IMR-90 (cell line): ENCODE measurements around the gene AOPEP. TPM values are rescaled to one million over a fixed set of nuclear protein-coding genes. Genes with fewer than 3 reads are reported as not detected.

ENCODE experiments used
- ATAC-seq: fragments of 200-7000 bp; cut with Tn5 transposase; 2 replicates; pipeline ENCODE4 v1.9.1; 2020; ENCODE audit warnings: low read depth, mild to moderate bottlenecking, moderate library complexity
- BruUV-seq: library from RNA; stranded (reverse); fragments of 400-500 nt; replicated peaks from 2 replicates; lab custom pipeline; 2021; lab: Mats Ljungman, UMichigan
- CTCF ChIA-PET: fragments of 300-600 bp; formaldehyde crosslinking; extraction: SDS; loops from one replicate; lab custom pipeline; 2021; ENCODE audit warnings: antibody characterized with exemption; lab: Yijun Ruan, JAX
- POLR2A ChIA-PET: fragments of 300-600 bp; sonication (Branson Sonifier 250); formaldehyde crosslinking; loops from one replicate; lab custom pipeline; 2022; ENCODE audit warnings: antibody characterized with exemption; ENCODE audit not compliant: unreplicated experiment; lab: Charles Lee
- DNase-seq: peaks from one replicate; pipeline ENCODE4 v3.0.0; 2013
- H2AFZ ChIP-seq: replicated peaks from 2 replicates; pipeline ENCODE3; 2013; ENCODE audit warnings: low read length, mild to moderate bottlenecking; ENCODE audit not compliant: poor library complexity
- H2AK5ac ChIP-seq: 2 replicates; pipeline ENCODE4 v1.6.1; 2013; ENCODE audit warnings: low read depth, low read length, inconsistent platforms
- H2AK9ac ChIP-seq: replicated peaks from 2 replicates; pipeline ENCODE3; 2013; ENCODE audit warnings: mild to moderate bottlenecking, low read depth, low read length, moderate library complexity; ENCODE audit not compliant: poor library complexity
- H2BK120ac ChIP-seq: 2 replicates; pipeline ENCODE4 v1.6.1; 2013; ENCODE audit warnings: low read depth, low read length, inconsistent platforms
- H2BK15ac ChIP-seq: 3 replicates; pipeline ENCODE4 v1.6.1; 2013; ENCODE audit warnings: low read depth, low read length, inconsistent platforms
- H2BK20ac ChIP-seq: 2 replicates; pipeline ENCODE4 v1.6.1; 2013; ENCODE audit warnings: low read depth, mild to moderate bottlenecking, inconsistent platforms, low read length, moderate library complexity
- H2BK5ac ChIP-seq: 2 replicates; pipeline ENCODE4 v1.6.1; 2013; ENCODE audit warnings: mild to moderate bottlenecking, low read depth, low read length, inconsistent platforms; ENCODE audit not compliant: poor library complexity, severe bottlenecking
- H3K14ac ChIP-seq: replicated peaks from 2 replicates; pipeline ENCODE4 v1.6.1; 2013; ENCODE audit warnings: low read depth, low read length, inconsistent platforms
- H3K18ac ChIP-seq: 2 replicates; pipeline ENCODE4 v1.6.1; 2013; ENCODE audit warnings: low read depth, low read length, control low read depth
- H3K23ac ChIP-seq: 2 replicates; pipeline ENCODE4 v1.6.1; 2013; ENCODE audit warnings: low read depth, low read length, inconsistent platforms
- H3K27ac ChIP-seq: 2 replicates; pipeline ENCODE4 v1.5.1; 2013; ENCODE audit warnings: mild to moderate bottlenecking, control low read depth, low read length; ENCODE audit not compliant: insufficient read depth
- H3K27me3 ChIP-seq: 2 replicates; pipeline ENCODE4 v1.6.1; 2013; ENCODE audit warnings: low read length; ENCODE audit not compliant: control insufficient read depth, insufficient read depth
- H3K36me3 ChIP-seq: 2 replicates; pipeline ENCODE4 v1.6.1; 2013; ENCODE audit warnings: low read length, mixed read lengths; ENCODE audit not compliant: control insufficient read depth, insufficient read depth
- H3K4ac ChIP-seq: 2 replicates; pipeline ENCODE4 v1.6.1; 2013; ENCODE audit warnings: low read depth, low read length, inconsistent platforms
- H3K4me1 ChIP-seq: 2 replicates; pipeline ENCODE4 v1.6.1; 2013; ENCODE audit warnings: low read length, mixed read lengths; ENCODE audit not compliant: control insufficient read depth, insufficient read depth
- H3K4me2 ChIP-seq: 2 replicates; pipeline ENCODE4 v1.6.1; 2013; ENCODE audit warnings: low read depth, mild to moderate bottlenecking, control low read depth, low read length, moderate library complexity
- H3K4me3 ChIP-seq: 2 replicates; pipeline ENCODE4 v1.5.1; 2013; ENCODE audit warnings: low read depth, mild to moderate bottlenecking, control low read depth, low read length, moderate library complexity; ENCODE audit not compliant: insufficient read depth
- H3K56ac ChIP-seq: 2 replicates; pipeline ENCODE4 v1.6.1; 2013; ENCODE audit warnings: low read length, inconsistent platforms; ENCODE audit not compliant: insufficient read depth; ENCODE audit errors: extremely low read depth
- H3K79me1 ChIP-seq, 2 experiments: 2 replicates each; pipeline ENCODE4 v1.6.1; 2013; ENCODE audit warnings: low read length in 2 of 2, inconsistent platforms in 1 of 2, low read depth in 1 of 2
- H3K9ac ChIP-seq: 2 replicates; pipeline ENCODE4 v1.6.1; 2013; ENCODE audit warnings: low read depth, low read length, control low read depth
- H3K9me1 ChIP-seq: 2 replicates; pipeline ENCODE4 v1.6.1; 2013; ENCODE audit warnings: low read length, inconsistent platforms; ENCODE audit not compliant: insufficient read depth
- H3K9me3 ChIP-seq: 2 replicates; pipeline ENCODE4 v1.6.1; 2013; ENCODE audit warnings: low read length; ENCODE audit not compliant: control insufficient read depth, insufficient read depth
- H4K20me1 ChIP-seq: 2 replicates; pipeline ENCODE4 v1.6.1; 2013; ENCODE audit warnings: low read length, inconsistent platforms; ENCODE audit not compliant: insufficient read depth
- H4K5ac ChIP-seq: 2 replicates; pipeline ENCODE4 v1.6.1; 2013; ENCODE audit warnings: mild to moderate bottlenecking, low read depth, low read length, control low read depth
- H4K8ac ChIP-seq, 2 experiments: 2 replicates each; pipeline ENCODE4 v1.6.1; 2013; ENCODE audit warnings: low read depth in 2 of 2, low read length in 2 of 2, control low read depth in 1 of 2, inconsistent platforms in 1 of 2
- H4K91ac ChIP-seq: 2 replicates; pipeline ENCODE4 v1.6.1; 2013; ENCODE audit warnings: low read depth, low read length, inconsistent platforms; ENCODE audit not compliant: insufficient read depth
- BHLHE40 ChIP-seq: fragments of 150-350 bp; IDR thresholded peaks from 2 replicates; pipeline ENCODE4 v1.6.1; 2016; ENCODE audit warnings: mild to moderate bottlenecking, low read depth, low read length
- CEBPB ChIP-seq: IDR thresholded peaks from 2 replicates; pipeline ENCODE4 v1.6.1; 2012; ENCODE audit warnings: low read depth, low read length, improper control_type of control experiment
- CHD1 ChIP-seq: IDR thresholded peaks from 2 replicates; pipeline ENCODE4 v1.6.1; 2012; ENCODE audit warnings: low read depth, low read length, improper control_type of control experiment
- CTCF ChIP-seq: conservative IDR thresholded peaks from 2 replicates; pipeline ENCODE4 v1.5.1; 2012; ENCODE audit warnings: mild to moderate bottlenecking, low read depth, low read length, improper control_type of control experiment
- ELK1 ChIP-seq: fragments of 150-350 bp; IDR thresholded peaks from 2 replicates; pipeline ENCODE4 v1.6.1; 2016; ENCODE audit warnings: low read depth, mild to moderate bottlenecking, low read length, moderate library complexity, borderline replicate concordance
- FOS ChIP-seq: fragments of 150-350 bp; IDR thresholded peaks from 2 replicates; pipeline ENCODE4 v1.6.1; 2016; ENCODE audit warnings: low read depth, low read length
- MAFK ChIP-seq: IDR thresholded peaks from 2 replicates; pipeline ENCODE4 v1.6.1; 2012; ENCODE audit warnings: low read depth, low read length, improper control_type of control experiment
- MAZ ChIP-seq: IDR thresholded peaks from 2 replicates; pipeline ENCODE4 v1.6.1; 2012; ENCODE audit warnings: low read depth, mild to moderate bottlenecking, low read length, improper control_type of control experiment, moderate library complexity, borderline replicate concordance
- MXI1 ChIP-seq: IDR thresholded peaks from 2 replicates; pipeline ENCODE4 v1.6.1; 2012; ENCODE audit warnings: low read depth, mild to moderate bottlenecking, low read length, moderate library complexity, borderline replicate concordance
- NFE2L2 ChIP-seq: fragments of 150-350 bp; IDR thresholded peaks from 2 replicates; pipeline ENCODE4 v1.6.1; 2016; ENCODE audit warnings: low read depth, mild to moderate bottlenecking, low read length
- POLR2A ChIP-seq: IDR thresholded peaks from 2 replicates; pipeline ENCODE4 v1.6.1; 2012; ENCODE audit warnings: mild to moderate bottlenecking, low read depth, low read length
- RAD21 ChIP-seq: IDR thresholded peaks from 2 replicates; pipeline ENCODE4 v1.6.1; 2012; ENCODE audit warnings: low read length, improper control_type of control experiment
- RCOR1 ChIP-seq: IDR thresholded peaks from 2 replicates; pipeline ENCODE4 v1.6.1; 2012; ENCODE audit warnings: mild to moderate bottlenecking, low read length, improper control_type of control experiment; ENCODE audit not compliant: insufficient replicate concordance
- RFX5 ChIP-seq: IDR thresholded peaks from 2 replicates; pipeline ENCODE4 v1.8.0; 2012; ENCODE audit warnings: low read depth, mild to moderate bottlenecking, low read length, moderate library complexity
- SMC3 ChIP-seq: fragments of 150-350 bp; IDR thresholded peaks from 2 replicates; pipeline ENCODE4 v1.6.1; 2016; ENCODE audit warnings: low read depth, mild to moderate bottlenecking, antibody characterized with exemption, low read length, moderate library complexity
- USF2 ChIP-seq: fragments of 150-350 bp; IDR thresholded peaks from 2 replicates; pipeline ENCODE4 v1.6.1; 2017; ENCODE audit warnings: mild to moderate bottlenecking, antibody characterized with exemption, low read length, low read depth
- WGBS, 2 experiments: methylation state at CpG; one replicate each; pipeline versions ENCODE4 v1.1.5 to v1.1.7; 2013; ENCODE audit warnings: missing lambda C conversion rate in 2 of 2; ENCODE audit not compliant: insufficient read length in 1 of 2; ENCODE audit errors: extremely low coverage in 2 of 2; 5-methylcytosine and 5-hydroxymethylcytosine counted together
- dilution Hi-C: fragments of 300-500 bp; cut with HindIII; formaldehyde crosslinking; loops from one replicate; pipeline ENCODE4 v1.14.3; 2018; ENCODE audit warnings: low sequenced_read_pairs; ENCODE audit not compliant: unreplicated experiment
- in situ Hi-C: fragments of 300-500 bp; cut with MboI; formaldehyde crosslinking; loops from 3 replicates; pipeline ENCODE4 v1.14.3; 2019; ENCODE audit warnings: low sequenced_read_pairs, inconsistent platforms, mixed read lengths
- intact Hi-C: fragments of 100-400 bp; cut with micrococcal nuclease; formaldehyde crosslinking; loops from 2 replicates; pipeline ENCODE4 v1.10.0; 2022
- polyA plus RNA-seq, 3 experiments: library from polyadenylated mRNA; depleted of rRNA; stranded (reverse); fragments of >200 nt; gene quantifications; 2 replicates each; pipeline ENCODE4 v1.2.3, GENCODE V29; 2012; ENCODE audit warnings: low replicate concordance in 1 of 3
- total RNA-seq: library from RNA; depleted of rRNA; stranded (reverse); fragments of >200 nt; gene quantifications from 2 replicates; pipeline ENCODE4 v1.2.3, GENCODE V29; 2012

Gene AOPEP
- total and polyA plus RNA-seq, 2 of the 4 experiments (the other 2 are of a cell fraction) = 34.9 to 38.7 TPM

- Histone ChIP-seq H2BK20ac (no peak overlapping the region), H3K23ac (no peak overlapping the region), H4K91ac (no peak overlapping the region), H3K18ac (no peak overlapping the region), H3K27ac (no peak overlapping the region), H3K4me2 (no peak overlapping the region), H2AK9ac (no peak overlapping the region), H3K56ac (no peak overlapping the region), H3K4ac (no peak overlapping the region), H4K8ac (no peak overlapping the region), H2AK5ac (no peak overlapping the region), H3K27me3 (no peaks in the 10 kb centered on the region), H3K9me3 (no peaks in the 10 kb centered on the region), H2AFZ (no peak overlapping the region), H4K20me1 (no peaks in the 10 kb centered on the region), H4K5ac (no peak overlapping the region), H2BK15ac (no peak overlapping the region), H2BK5ac (no peak overlapping the region), H3K4me3 (no peak overlapping the region), H3K9ac (no peak overlapping the region), H2BK120ac (no peak overlapping the region), H3K9me1 (peaks cover 8% of the 10 kb centered on the region; the same call in 1 of the 2 replicates), H3K14ac (no peak overlapping the region), H3K4me1 (no peaks in the 10 kb centered on the region), H3K36me3 (peaks cover 3% of the 10 kb centered on the region; the same call in 1 of the 2 replicates), H3K79me1 (no peaks in the 10 kb centered on the region)
- no CpG with 5 or more reads among the region's 1 CpG for WGBS, 2 experiments
- intact Hi-C loops = no loop called here
- no peak for TF ChIP-seq MAZ
- TF ChIP-seq NFE2L2 = no peak
- TF ChIP-seq BHLHE40 = no peak
- TF ChIP-seq FOS = no peak
- no peak for TF ChIP-seq MAFK
- TF ChIP-seq RFX5 = no peak
- no peak for TF ChIP-seq USF2
- no peak for TF ChIP-seq POLR2A
- TF ChIP-seq ELK1 = no peak
- TF ChIP-seq CHD1 = no peak
- TF ChIP-seq CTCF = no peak
- TF ChIP-seq SMC3 = no peak
- no peak for TF ChIP-seq CEBPB
- TF ChIP-seq RAD21 = no peak
- no peak for TF ChIP-seq RCOR1
- TF ChIP-seq MXI1 = no peak
- in situ Hi-C loops = no loop called here
- ChIA-PET POLR2A (no interaction called here), CTCF (interaction anchor here (1.1 to 1.5 kb wide), 2 partner anchors 11 kb away, joined by 4 to 5 read pairs; no protein-coding TSS in a partner anchor)
- ATAC-seq (no peak), DNase-seq (no peak)
- no TSS peak for BruUV-seq
- dilution Hi-C loops = no loop called here
Observed at GRCh38 chr9:95116808-95117204, 390.3 kb downstream of the AOPEP start.
